RWPE2 (cell line): ENCODE results near the gene SLC22A1.

Experiments used
- ATAC-seq: fragments of 200-7000 bp; cut with Tn5 transposase; 3 replicates; pipeline ENCODE4 v1.9.1; 2021; ENCODE audit warnings: low read depth
- DNase-seq: peaks from one replicate; pipeline ENCODE4 v3.0.0-alpha.2; 2020; ENCODE audit warnings: low spot score
- H3K27ac ChIP-seq: fragments of 450-650 bp; 2 replicates; pipeline ENCODE4 v1.5.1; 2017; ENCODE audit warnings: mild to moderate bottlenecking; ENCODE audit not compliant: poor library complexity, severe bottlenecking
- H3K27me3 ChIP-seq: fragments of 250-450 bp; sonication (Bioruptor Pico); 2 replicates; pipeline ENCODE4 v1.5.1; 2021; ENCODE audit warnings: mild to moderate bottlenecking, moderate library complexity; ENCODE audit not compliant: insufficient read depth, poor library complexity, severe bottlenecking
- H3K36me3 ChIP-seq: fragments of 250-450 bp; sonication (Bioruptor Pico); 2 replicates; pipeline ENCODE4 v1.5.1; 2020; ENCODE audit warnings: low read depth, mild to moderate bottlenecking, moderate library complexity
- H3K4me1 ChIP-seq: fragments of 250-450 bp; sonication (Bioruptor Pico); 2 replicates; pipeline ENCODE4 v1.5.1; 2021; ENCODE audit warnings: mild to moderate bottlenecking, moderate library complexity; ENCODE audit not compliant: insufficient read depth, poor library complexity, severe bottlenecking
- H3K4me3 ChIP-seq: fragments of 250-450 bp; sonication (Bioruptor Pico); 2 replicates; pipeline ENCODE4 v1.5.1; 2021; ENCODE audit warnings: mild to moderate bottlenecking, moderate library complexity; ENCODE audit not compliant: severe bottlenecking
- H3K9me3 ChIP-seq: fragments of 250-450 bp; sonication (Bioruptor Pico); 2 replicates; pipeline ENCODE4 v1.5.1; 2021; ENCODE audit warnings: mild to moderate bottlenecking, moderate library complexity; ENCODE audit not compliant: severe bottlenecking
- CTCF ChIP-seq: fragments of 450-650 bp; IDR thresholded peaks from one replicate; pipeline ENCODE4 v1.5.1; 2017; ENCODE audit warnings: mild to moderate bottlenecking, moderate library complexity; ENCODE audit not compliant: poor library complexity, severe bottlenecking

The SLC22A1 gene

GRCh38 chr6:160192840-160193239, 71.2 kb downstream of the SLC22A1 start:
- Histone ChIP-seq H3K4me1 (no peaks in the 10 kb centered on the region), H3K4me3 (no peak overlapping the region), H3K27me3 (no peaks in the 10 kb centered on the region), H3K27ac (no peak overlapping the region), H3K36me3 (no peaks in the 10 kb centered on the region), H3K9me3 (peaks cover 1% of the 10 kb centered on the region)
- no peak for ATAC-seq
- no peak for DNase-seq
- TF ChIP-seq CTCF = no peak

- TF ChIP-seq CTCF = no peak
- Histone ChIP-seq H3K27ac (no peak overlapping the region), H3K27me3 (no peaks in the 10 kb centered on the region), H3K4me3 (no peak overlapping the region), H3K9me3 (peaks cover 1% of the 10 kb centered on the region), H3K4me1 (no peaks in the 10 kb centered on the region), H3K36me3 (no peaks in the 10 kb centered on the region)
- DNase-seq = no peak
- ATAC-seq = no peak
Observed at GRCh38 chr6:160194808-160195207, 73.2 kb downstream of the SLC22A1 start.

- peaks cover 1% of the 10 kb centered on the region for H3K9me3 ChIP-seq
- H3K4me1 ChIP-seq = no peaks in the 10 kb centered on the region
- H3K4me3 ChIP-seq = no peak overlapping the region
- DNase-seq (no peak), ATAC-seq (no peak)
- no peak for TF ChIP-seq CTCF
- no peaks in the 10 kb centered on the region for H3K36me3 ChIP-seq
- H3K27ac ChIP-seq = no peak overlapping the region
- no peaks in the 10 kb centered on the region for H3K27me3 ChIP-seq
Observed at GRCh38 chr6:160197662-160198061, 76.0 kb downstream of the SLC22A1 start.

- H3K36me3 ChIP-seq = no peaks in the 10 kb centered on the region
- ATAC-seq = no peak
- no peak for DNase-seq
- TF ChIP-seq CTCF = no peak
- H3K9me3 ChIP-seq = no peaks in the 10 kb centered on the region
- no peak overlapping the region for H3K27ac ChIP-seq
- H3K27me3 ChIP-seq = no peaks in the 10 kb centered on the region
- no peaks in the 10 kb centered on the region for H3K4me1 ChIP-seq
- H3K4me3 ChIP-seq = no peak overlapping the region
Observed at GRCh38 chr6:160198606-160199211, 77.1 kb downstream of the SLC22A1 start.

- no peaks in the 10 kb centered on the region for H3K4me1 ChIP-seq
- ATAC-seq = no peak
Observed at GRCh38 chr6:160201061-160201460, 79.4 kb downstream of the SLC22A1 start.

More at GRCh38 chr6:160201061-160201460, 79.4 kb downstream of the SLC22A1 start:
- no peak for TF ChIP-seq CTCF
- Histone ChIP-seq H3K36me3 (no peaks in the 10 kb centered on the region), H3K27ac (no peak overlapping the region), H3K4me3 (no peak overlapping the region), H3K9me3 (no peaks in the 10 kb centered on the region), H3K27me3 (no peaks in the 10 kb centered on the region)
- DNase-seq = no peak
